ENCODE data around the gene SATL1.
"Not testable (repeated sequence)": the region's sequence is repeated elsewhere in the genome, so short reads cannot be mapped to it uniquely, and the experiment has no call there.

The SATL1 gene

DNA sequence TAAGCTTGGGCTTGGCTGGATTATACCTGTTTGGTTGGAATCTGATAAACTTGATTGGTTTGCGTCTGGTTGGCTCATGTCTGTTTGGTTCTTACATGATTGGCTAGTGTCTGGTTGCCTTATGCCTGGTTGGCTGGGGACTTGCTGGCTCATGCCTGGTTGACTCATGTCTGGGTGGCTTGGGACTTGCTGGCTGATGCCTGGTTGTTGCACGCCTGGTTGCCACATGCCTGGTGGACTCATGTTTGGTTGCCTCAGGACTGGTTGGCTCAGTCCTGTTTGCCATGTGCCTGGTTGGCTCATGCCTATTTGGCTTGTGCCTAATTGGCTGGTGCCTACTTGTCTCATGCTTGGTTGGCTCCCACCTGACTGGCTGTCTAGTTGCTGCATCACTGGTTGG, 135.4 kb downstream of the SATL1 start:
- no peak for DNase-seq (ENCODE audit: low read depth in 2 of 2)

DNA sequence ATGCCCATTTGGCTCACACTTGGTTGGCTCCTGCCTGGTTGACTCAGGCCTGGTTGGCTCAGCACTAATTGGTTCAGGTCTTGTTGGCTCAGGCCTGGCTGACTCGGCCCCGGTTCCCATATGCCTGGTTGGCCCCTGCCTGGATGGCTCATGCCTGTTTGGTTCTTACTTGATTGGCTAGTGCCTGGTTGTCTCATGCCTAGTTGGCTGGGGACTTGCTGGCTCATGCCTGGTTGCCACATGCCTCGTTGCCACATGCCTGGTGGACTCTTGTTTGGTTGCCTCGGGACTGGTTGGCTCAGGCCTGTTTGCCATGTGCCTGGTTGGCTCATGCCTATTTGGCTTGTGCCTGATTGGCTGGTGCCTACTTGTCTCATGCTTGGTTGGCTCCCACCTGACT, 136.2 kb downstream of the SATL1 start:
- DNase-seq (ENCODE audit: low read depth in 2 of 2), result no peak

DNA sequence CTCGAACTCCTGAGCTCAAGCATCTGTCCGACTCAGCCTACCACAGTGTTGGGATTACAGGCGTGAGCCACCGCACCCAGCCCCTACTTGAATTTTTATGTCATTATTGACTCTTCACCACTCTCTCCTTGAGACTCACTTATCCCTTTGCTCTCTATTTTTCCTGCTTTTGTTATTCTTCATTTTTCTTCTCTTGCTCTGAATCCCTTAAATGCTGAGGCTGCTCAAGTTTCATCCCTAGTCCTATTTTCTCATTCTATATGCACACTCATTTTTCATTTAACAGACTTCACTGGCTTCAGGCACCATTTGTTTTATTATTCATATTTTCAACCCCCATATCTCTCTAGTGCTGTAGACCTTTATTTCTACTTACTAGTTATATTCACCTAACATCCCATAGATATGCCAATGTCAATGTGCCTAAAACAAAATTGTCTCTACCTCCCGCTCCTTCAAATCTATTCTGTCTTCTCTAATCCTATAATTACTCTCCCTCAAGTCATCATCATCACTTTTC, 154.2 kb downstream of the SATL1 start:
- DNase-seq (ENCODE audit: low read depth in 2 of 2), result no peak

DNA sequence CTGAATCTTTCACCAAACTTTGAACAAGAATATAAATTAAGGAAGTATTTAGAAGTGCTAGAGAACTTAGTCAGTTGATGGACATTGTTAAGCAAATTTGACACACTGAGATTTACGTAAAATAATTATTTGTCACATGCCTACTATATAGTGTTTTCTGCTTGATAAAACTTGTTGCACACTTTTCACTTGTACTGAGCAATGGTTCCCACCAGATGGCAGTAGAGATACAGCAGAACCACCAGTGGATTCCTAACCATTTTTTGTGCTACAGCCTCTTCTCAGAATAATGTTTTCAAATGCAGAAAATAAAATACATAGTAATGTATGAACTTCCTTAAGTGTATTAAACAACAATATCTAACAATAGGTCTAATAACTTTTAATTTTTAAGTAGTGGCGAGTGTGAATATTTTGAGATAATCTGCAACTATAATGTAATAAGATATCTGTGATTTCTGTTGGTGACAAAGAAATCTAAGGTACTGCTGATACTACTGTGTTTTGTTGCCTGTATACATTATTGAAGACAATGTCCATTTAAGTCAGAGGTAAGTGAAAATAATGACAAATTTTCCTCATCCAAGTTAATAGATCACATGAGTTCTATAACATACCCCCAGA, 158.7 kb downstream of the SATL1 start:
- no peak for DNase-seq (ENCODE audit: low read depth in 2 of 2)

DNA sequence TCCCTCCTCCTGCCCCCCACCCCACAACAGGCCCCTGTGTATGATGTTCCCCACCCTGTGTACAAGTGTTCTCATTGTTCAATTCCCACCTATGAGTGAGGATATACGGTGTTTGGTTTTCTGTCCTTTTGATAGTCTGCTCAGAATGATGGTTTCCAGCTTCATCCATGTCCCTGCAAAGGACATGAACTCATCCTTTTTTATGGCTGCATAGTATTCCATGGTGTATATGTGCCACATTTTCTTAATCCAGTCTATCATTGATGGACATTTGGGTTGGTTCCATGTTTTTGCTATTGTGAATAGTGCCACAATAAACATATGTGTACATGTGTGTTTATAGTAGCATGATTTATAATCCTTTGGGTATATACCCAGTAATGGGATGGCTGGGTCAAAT, 166.3 kb downstream of the SATL1 start:
- not testable (repeated sequence) for DNase-seq (ENCODE audit: low read depth in 2 of 2)

DNA sequence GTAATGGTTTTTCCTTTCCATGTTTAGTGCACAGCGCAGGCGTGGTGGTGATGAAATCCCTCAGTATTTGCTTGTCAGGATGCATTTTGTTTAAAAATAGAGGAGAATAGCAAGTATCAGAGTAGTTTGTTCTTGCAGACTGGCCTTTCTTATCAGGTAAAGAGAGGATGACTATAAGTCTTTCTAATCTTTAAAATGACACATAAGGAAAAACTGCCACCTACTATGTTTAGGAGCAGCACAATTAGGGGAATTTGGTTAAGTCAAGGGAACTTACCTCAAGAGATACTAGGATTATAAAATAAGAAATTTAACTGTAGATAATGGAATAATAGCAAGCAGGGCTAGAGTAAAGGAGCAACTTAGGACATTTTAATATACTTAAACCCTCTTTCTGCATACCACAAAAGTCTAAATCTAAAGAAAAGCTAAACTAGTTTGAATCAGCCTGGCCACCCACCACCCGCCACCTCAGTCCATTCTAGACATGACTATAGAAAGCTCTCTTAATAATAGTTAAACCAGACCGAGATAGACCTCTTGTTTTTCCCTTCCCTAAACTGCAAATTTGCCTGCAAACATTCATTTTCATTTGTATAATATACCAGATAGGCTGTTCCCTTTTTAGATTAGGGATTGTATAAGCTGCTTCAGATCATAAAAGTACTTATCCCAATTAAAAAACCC, 177.9 kb downstream of the SATL1 start:
- DNase-seq (ENCODE audit: low read depth in 2 of 2), result no peak

DNA sequence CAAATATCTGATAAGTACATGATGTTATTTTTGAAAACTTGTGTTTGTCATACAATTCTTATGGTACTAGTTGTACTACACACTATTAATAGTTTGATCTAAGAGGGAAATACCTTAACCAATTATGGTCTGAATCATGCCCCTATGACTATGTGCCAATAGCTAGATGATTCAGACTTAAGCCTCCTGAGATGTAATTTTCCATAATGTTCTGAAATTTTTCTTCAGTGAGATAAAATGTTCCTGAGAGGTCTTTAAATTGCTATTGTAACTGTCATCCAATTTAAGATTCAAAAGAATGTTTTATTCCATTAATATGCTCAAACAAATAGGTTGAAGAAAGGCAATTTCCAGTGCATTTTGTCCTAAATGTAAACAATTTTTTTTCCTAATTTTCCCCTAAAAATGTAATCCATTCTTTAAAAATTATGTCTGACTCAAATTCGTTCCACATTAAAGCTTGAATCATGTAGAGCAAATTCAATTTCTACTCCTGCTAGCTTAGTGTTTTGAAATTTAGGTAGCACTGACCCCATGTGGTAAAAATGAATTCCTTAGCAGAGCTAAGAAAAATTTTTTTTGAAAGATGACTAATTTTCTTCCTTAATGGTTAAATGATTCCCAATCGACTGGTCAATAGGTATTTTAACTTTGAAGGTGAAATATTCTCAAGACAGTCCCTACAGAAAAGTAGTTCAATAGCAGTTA, 190.8 kb downstream of the SATL1 start:
- DNase-seq (ENCODE audit: low read depth in 2 of 2), result no peak

DNA sequence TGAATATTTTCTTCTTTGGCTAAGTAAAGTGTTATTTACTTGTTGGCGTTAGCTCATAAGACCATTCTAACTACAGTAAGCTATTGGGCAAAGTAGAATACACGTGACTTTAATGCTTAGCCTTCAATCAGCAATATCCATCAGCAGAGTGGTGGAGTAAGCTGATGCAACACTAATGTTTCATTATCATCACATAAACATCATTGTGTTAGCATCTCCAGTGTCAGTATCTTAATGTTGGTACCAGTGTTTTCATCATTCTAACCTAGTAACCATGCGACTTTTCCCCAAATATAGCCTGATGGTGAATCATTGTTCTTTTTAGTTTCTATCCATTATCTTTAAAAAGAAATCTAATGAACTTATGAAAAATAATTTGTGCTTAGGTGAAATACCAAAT, 191.4 kb downstream of the SATL1 start:
- DNase-seq (ENCODE audit: low read depth in 2 of 2), result no peak

DNA sequence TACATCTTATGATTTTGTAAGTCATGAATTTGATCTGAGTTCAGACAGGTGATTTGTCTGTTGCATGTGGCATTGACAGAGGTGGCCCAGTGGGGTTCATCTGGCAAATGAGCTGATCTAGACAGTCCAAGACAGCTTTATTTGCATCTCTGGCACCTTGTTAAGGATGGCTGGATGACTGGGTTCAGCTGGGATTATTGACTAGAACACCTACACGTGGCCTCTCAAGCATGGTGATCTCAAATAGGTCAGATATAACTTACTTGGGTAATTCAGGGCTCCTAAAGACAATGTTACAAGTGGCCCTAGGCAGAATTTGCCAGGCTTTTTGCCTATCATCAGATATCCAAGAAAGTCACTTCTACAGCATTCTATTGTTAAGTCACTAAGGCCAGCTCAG, 192.0 kb downstream of the SATL1 start:
- no peak for DNase-seq (ENCODE audit: low read depth in 2 of 2)
